Progenitor cell of endocrine pancreas (in vitro differentiated cells): ENCODE data around the gene SPATS2. TPM values are rescaled to one million over a fixed set of nuclear protein-coding genes. Genes with fewer than 3 reads are reported as not detected.
A peak's percentile ranks its signal among the peaks of the same experiment; 100 is the strongest.

Experiments
- DNase-seq: peaks from one replicate; pipeline ENCODE4 v3.0.0; 2021; ENCODE audit warnings: low spot score; ENCODE audit not compliant: unreplicated experiment
- H3K27ac Mint-ChIP-seq: 2 replicates; pipeline ENCODE4 v1.8.0; 2021; ENCODE audit warnings: mild to moderate bottlenecking, moderate library complexity, mixed read lengths
- H3K27me3 Mint-ChIP-seq: 2 replicates; pipeline ENCODE4 v1.8.0; 2021; ENCODE audit warnings: mixed read lengths
- H3K36me3 Mint-ChIP-seq: 2 replicates; pipeline ENCODE4 v1.8.0; 2022; ENCODE audit warnings: mixed read lengths; ENCODE audit not compliant: insufficient read depth
- H3K4me1 Mint-ChIP-seq: 2 replicates; pipeline ENCODE4 v1.8.0; 2021; ENCODE audit warnings: low read depth, mixed read lengths
- H3K4me3 Mint-ChIP-seq: 2 replicates; pipeline ENCODE4 v1.8.0; 2021; ENCODE audit warnings: low read depth, mild to moderate bottlenecking, moderate library complexity, mixed read lengths
- H3K9me3 Mint-ChIP-seq: 2 replicates; pipeline ENCODE4 v1.8.0; 2021; ENCODE audit warnings: low read depth, mixed read lengths
- CTCF ChIP-seq: fragments of 200-600 bp; sonication (generic); IDR thresholded peaks from one replicate; pipeline ENCODE4 v1.5.0; 2021; ENCODE audit warnings: antibody characterized with exemption, mild to moderate bottlenecking; ENCODE audit not compliant: unreplicated experiment
- total RNA-seq: library from RNA; stranded (reverse); gene quantifications from 2 replicates; pipeline ENCODE4 v1.2.1, GENCODE V29; 2021

SPATS2 gene
- total RNA-seq, 1 donor from 2014 or later: 84.4 TPM

GRCh38 chr12:49536526-49537071, 169.3 kb downstream of the SPATS2 start:
- no peaks in the 10 kb centered on the region for H3K9me3 Mint-ChIP-seq
- H3K36me3 Mint-ChIP-seq: peaks cover 5% of the 10 kb centered on the region
- H3K27ac Mint-ChIP-seq: no peak overlapping the region
- peaks cover 45% of the 10 kb centered on the region for H3K27me3 Mint-ChIP-seq
- no peak for DNase-seq
- no peak for TF ChIP-seq CTCF
- H3K4me1 Mint-ChIP-seq: peaks cover 26% of the 10 kb centered on the region
- peak overlapping the region; percentile 76 for H3K4me3 Mint-ChIP-seq

GRCh38 chr12:49537231-49537751, 170.0 kb downstream of the SPATS2 start:
- TF ChIP-seq CTCF: no peak
- Mint-ChIP-seq H3K4me1 (peaks cover 26% of the 10 kb centered on the region), H3K27me3 (peaks cover 48% of the 10 kb centered on the region), H3K36me3 (peaks cover 8% of the 10 kb centered on the region), H3K27ac (no peak overlapping the region), H3K4me3 (peak overlapping the region; percentile 76), H3K9me3 (no peaks in the 10 kb centered on the region)
- DNase-seq: no peak

GRCh38 chr12:49537752-49538509, 170.7 kb downstream of the SPATS2 start:
- Mint-ChIP-seq H3K27me3 (peaks cover 55% of the 10 kb centered on the region), H3K9me3 (no peaks in the 10 kb centered on the region), H3K4me1 (peaks cover 22% of the 10 kb centered on the region), H3K27ac (peak overlapping the region; percentile 69), H3K4me3 (peak overlapping the region; percentile 78), H3K36me3 (peaks cover 10% of the 10 kb centered on the region)
- TF ChIP-seq CTCF: peak; percentile 32
- DNase-seq: no peak

GRCh38 chr12:49538510-49539403, 171.5 kb downstream of the SPATS2 start, which contains the start of gene KCNH3:
Gene KCNH3 (plus strand): TSS chr12:49539030. CDS start chr12:49539417, 387 bp downstream.
- peaks cover 18% of the 10 kb centered on the region for H3K4me1 Mint-ChIP-seq
- peak within 1 kb of the TSS; percentile 78 for H3K4me3 Mint-ChIP-seq
- peak within 1 kb of the TSS; percentile 69 for H3K27ac Mint-ChIP-seq
- no peak for TF ChIP-seq CTCF
- DNase-seq: peak; percentile 74
- peaks cover 12% of the 10 kb centered on the region for H3K36me3 Mint-ChIP-seq
- no peaks in the 10 kb centered on the region for H3K9me3 Mint-ChIP-seq
- H3K27me3 Mint-ChIP-seq: peaks cover 63% of the 10 kb centered on the region
